Inferior parietal cortex (tissue), 1 donor: ENCODE measurements around the gene SCRN2.

ENCODE experiments used
- DNase-seq: peaks from one replicate; pipeline ENCODE4 v3.0.0-alpha.2; 2016; ENCODE audit errors: extremely low spot score

Gene SCRN2

DNA sequence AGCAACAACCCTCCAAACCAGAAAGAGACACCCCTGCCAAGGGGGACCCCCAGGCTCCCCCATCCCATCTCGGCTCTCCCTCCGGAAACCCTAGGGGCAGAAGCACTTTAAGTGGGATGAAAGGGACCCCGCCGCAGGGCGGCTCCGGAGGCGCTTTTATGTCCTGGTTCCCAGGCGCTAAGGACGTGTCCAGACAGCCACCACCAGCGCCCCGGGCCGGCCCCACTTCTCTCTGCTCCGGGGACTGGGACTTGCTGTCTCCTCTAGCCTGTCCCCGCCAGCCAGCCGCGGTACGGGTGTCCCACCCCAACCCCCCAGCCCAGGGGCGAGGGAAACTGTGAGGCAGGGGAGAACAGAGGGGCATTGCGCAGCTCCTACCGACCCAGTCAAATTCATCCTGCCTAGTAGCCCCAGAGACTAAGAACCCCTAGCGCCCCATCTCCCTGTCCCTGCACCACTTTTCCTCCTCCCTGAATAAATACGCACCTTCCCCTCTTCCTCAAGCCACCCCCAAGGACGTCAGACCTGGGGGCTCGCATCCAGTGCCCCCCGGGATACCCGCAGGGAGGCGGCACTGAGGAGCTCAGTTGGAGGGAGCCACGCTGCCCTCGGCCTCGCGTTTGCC, 5.8 kb upstream of the SCRN2 start:
- no peak for DNase-seq

- DNase-seq, result no peak
Observed at GRCh38 chr17:47845716-47846075, 4.6 kb upstream of the SCRN2 start.

- no peak for DNase-seq
Observed at GRCh38 chr17:47844814-47845715, 4.0 kb upstream of the SCRN2 start.

DNA sequence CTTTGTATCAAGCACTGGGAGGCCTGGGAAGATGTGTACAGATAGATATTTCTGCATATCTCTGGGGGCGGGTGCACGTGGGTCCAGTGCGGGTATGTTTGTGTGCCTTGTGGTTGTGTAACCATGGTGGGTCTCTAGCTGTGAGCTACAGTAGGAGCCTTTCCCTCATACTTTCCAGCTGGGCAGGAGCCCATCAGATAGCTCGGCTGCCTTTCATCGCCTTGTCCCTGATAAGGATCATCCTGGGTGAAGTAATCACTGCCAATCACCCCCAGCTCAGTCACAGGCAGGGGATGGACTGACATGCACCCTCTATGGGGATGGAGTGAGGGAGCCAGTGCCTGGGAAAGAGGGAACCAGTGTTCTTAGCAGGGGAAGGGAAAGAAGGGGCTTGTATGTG, 3.2 kb upstream of the SCRN2 start:
- no peak for DNase-seq

DNA sequence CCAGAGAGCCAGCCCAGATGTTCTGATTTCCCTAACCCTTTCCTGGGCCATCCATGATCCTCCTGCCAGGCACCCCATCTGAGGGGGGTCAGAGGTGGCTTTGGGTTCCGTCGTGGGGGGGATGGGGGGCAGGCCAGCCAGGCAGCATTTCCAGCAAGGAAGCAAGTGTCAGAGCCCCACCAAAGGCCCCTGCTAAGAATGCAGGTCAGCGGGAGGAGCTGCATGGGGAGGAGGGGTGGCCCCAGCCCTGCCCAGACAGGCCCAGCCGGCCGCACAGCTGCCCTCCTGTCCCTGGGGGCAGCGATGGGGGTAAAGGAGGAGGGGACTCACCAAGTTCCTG, 2.3 kb upstream of the SCRN2 start:
- no peak for DNase-seq

DNA sequence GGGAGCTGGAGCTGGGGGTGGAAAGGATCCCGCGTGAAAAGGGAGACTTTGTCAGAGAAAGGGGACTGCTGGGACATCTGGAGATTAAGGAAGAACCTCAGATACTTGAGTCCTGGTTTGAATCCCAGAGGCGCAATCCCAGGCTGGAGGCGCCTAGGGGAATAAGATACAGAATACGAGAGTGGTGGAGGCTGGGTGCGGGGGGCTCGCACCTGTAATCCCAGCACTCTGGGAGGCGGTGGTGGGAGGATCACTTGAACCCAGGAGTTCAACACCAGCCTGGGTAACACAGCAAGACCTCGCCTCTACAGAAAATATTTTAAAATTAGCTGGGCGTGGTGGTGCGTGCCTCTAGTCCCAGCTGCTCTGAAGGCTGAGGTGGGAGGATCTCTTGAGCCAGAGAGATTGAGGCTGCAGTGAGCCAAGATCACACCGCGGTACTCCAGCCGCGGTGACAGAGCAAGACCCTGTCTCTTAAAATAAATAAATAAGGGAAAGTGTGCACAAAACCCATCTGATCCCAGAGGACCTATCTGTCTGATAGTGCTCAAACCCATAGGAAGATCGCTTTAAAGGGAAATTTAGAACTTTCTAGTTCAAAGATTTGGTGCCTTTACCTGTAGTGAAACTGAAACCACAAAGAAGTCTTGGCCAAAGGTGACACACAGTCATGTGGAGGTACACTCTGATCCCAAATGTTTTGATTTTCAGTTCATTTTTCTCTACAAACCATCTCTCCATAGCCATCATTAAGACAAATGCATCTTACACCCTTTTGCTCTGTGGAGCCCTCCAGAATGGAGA, 617 bp upstream of the SCRN2 start:
- no peak for DNase-seq

- no peak for DNase-seq
Observed at GRCh38 chr17:47840001-47840741, 902 bp downstream of the SCRN2 start.

DNA sequence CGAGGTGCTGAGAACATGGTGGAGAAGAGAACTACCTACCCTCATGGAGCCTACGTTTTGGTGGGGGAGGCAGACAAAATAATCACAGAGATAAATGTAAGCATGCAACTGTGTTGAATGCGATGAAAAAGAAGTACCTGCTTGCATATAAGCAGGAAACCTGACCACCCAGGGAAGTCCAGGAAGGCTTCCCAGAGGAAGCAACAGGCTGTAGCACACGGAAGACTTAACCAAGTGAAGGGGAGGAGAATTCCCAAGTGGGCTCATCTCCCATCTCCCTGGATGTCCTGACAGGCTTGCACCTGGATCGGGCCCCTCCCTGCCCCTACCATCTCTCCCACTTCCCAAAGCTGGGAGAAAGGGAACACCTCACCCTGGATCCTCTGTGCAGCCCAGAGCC, 2.0 kb downstream of the SCRN2 start:
- no peak for DNase-seq

DNA sequence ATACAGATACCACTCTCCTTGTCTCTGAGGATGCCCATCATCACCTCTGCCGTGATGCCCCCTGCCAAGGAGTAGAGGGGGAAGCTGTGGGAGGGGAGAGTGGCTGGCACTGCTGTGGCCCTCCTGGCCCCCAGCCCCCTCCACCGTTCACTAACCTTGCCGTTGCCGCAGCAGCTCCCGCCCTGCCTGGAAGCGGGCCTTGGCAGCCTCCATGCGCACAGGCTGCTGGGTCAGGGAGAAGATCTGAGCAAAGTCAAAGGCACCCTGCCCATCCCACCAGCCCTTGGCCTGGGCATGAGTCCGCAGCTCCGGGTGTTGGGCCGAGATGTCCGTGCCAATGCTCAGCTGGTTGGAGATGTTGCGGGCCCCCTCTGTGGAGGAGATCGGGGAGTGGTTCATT, 2.4 kb downstream of the SCRN2 start:
- no peak for DNase-seq

DNA sequence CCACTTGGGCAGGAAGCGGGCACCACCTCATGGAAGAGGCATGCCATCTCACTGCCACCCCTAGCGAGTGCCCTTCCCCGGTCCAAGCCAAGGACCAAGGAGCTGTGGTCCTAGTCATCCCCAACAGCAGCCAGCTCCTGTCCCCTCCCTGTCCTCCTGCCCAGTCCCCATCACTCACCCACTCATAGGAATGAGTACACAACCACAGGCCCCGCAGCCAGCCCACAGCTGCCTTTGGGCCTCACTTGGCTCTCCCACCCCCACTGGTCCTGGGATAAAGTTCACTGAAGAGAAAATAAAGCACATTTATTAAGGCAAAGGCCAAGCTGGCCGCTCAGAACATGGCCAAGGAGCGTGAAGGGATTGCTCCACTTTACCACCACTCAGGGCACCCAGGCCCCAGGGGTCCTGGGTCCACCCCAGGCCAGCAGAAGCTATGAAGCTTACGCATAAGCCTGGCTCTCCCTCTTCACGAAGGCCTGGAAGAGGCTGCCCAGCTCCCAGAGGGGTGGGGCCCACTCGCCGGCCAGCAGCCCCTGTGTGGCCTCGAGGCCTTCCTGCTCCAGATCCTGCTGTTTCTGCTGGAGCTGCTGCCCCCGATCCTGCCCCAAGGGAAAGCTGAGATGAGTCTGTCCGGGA, 3.6 kb downstream of the SCRN2 start:
- no peak for DNase-seq

- no peak for DNase-seq
Observed at GRCh38 chr17:47836601-47837000, 4.5 kb downstream of the SCRN2 start.

DNA sequence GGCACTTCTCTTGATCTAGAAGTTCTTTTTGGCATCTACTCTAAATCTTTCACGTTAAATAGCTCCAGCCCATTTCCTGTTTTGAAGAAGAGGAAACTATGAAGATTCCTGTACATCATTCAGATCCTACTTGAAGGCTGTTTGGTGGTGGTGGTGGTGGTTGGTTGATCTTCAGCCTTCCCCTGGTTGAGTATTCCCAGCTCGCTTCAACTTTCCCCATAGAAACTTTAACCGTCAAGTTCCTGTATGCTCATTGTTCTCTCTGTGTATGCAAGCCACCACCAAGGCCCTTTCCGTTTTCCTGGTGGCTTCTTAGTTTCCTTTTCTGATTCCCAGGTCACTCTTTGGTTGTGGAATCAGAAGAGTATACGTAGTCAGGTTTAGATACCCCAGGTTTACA, 6.3 kb downstream of the SCRN2 start:
- no peak for DNase-seq

- no peak for DNase-seq
Observed at GRCh38 chr17:47831934-47832327, 9.1 kb downstream of the SCRN2 start.

- DNase-seq, result peak; percentile 95
Observed at GRCh38 chr17:47831003-47831933, 9.8 kb downstream of the SCRN2 start, which contains the start of the genes LRRC46 and MRPL10. LRRC46 (plus strand) TSS chr17:47831670; CDS start chr17:47831990, 320 bp downstream. MRPL10 (minus strand) TSS chr17:47831541; CDS start chr17:47831511, 30 bp downstream.

DNA sequence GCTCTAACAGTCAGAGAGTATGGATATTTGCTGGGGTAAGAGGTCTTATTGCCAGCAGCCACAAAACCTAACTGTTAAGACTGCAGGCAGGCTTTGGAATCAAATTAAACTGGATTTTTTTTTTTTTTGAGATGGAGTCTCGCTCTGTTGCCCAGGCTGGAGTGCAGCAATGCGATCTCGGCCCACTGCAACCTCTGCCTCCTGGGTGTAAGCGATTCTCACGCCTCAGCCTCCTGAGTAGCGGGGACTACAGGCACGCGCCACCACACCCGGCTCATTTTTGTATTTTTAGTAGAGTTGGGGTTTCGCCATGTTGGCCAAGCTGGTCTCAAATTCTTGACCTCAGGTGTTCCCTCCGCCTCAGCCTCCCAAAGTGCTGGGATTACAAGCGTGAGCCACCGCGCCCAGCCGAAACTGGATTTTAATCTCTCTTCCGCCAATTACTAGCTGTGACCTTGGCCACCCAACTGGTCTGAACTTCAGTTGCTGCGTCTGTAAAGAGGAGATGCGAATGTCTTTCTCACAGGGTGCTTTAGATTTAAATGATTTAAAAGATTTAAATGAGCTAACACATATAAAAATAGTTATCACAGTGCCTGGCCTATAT, 10.6 kb downstream of the SCRN2 start:
- DNase-seq, result no peak

DNA sequence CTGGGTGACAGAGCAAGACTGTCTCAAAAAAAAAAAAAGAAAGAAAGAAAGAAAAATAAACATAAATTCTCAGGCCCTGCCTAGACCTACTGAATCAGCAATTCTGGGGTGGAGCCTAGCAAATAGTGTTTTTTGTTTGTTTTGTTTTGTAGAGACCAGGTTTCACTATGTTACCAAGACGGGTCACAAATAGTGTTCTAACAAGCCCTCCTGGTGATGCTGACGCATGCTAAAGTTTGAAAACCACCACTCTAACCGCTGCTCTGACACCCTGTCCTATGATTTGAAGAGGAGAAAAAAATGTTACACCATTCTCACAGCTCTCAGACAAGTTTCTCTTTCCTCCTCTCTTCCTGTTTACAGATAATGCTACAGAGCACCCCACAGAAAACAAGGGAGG, 11.2 kb downstream of the SCRN2 start:
- DNase-seq, result no peak

DNA sequence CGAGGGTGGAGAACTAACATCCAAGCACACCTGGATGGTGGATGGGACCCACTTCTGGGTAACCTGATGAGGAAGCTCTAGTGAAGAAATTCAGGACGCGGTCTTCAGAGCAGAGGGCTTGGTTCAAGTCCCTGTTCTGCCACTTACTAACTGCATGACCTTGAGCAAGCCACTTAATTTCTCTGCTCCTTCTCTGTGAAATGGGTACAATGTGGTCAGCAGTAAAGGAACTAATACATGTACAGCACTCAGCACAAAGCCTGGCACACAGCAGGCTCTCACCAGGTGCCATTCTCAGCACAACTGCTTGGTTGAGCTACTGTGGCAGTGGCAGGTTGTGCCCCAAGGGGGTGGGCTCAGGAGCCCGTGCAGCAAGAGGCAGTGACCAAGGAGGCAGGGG, 17.6 kb downstream of the SCRN2 start:
- DNase-seq, result no peak

DNA sequence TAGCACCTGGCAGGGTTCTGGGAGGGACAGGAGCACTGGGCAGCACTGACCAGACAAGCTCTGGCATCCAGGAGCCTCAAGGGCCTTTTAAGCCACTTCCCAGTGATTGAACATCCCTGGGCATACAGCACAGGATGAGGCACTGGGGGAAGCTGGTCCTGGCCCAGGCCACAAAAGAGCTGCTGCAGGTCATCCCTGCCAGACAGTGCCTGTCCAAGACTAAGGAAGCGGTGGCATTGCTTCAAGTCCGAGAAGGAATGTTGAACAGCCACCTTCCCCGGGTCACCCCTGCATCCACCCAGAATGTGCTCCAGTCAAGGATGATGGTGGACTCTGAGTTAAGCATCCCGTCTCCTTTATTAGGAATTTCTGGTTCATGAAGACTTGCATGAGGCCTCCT, 18.3 kb downstream of the SCRN2 start:
- no peak for DNase-seq
